LNCAP (cell line): Measurements from ENCODE around the gene TTL.

ENCODE experiments used
- CTCF ChIP-seq: fragments of 450-650 bp; IDR thresholded peaks from 2 replicates; pipeline ENCODE4 v1.5.1; 2017; ENCODE audit warnings: mild to moderate bottlenecking

TTL gene

GRCh38 chr2:112585400-112585799 is 103.4 kb downstream of the TTL start:
- no peak for TF ChIP-seq CTCF

GRCh38 chr2:112585873-112586464 is 104.0 kb downstream of the TTL start:
- TF ChIP-seq CTCF, result no peak

GRCh38 chr2:112588611-112589045 is 106.7 kb downstream of the TTL start:
- TF ChIP-seq CTCF, result no peak
